ENCODE data around the gene KRT28. TPM values are rescaled to one million over a fixed set of nuclear protein-coding genes. Genes with fewer than 3 reads are reported as not detected.

The KRT28 gene
- total and polyA plus RNA-seq, 4 donors: not detected

- WGBS (ENCODE audit: insufficient coverage): no CpG with 5 or more reads among the region's 6 CpGs
- H3K36me3 ChIP-seq (ENCODE audit: control insufficient read depth, insufficient read depth, low read length): no peaks in the 10 kb centered on the region
- H3K27ac ChIP-seq (ENCODE audit: low read depth, low read length): no peak overlapping the region
- H3K27me3 ChIP-seq (ENCODE audit: control insufficient read depth, insufficient read depth, low read length): peaks cover 2% of the 10 kb centered on the region
- H3K4me3 ChIP-seq (ENCODE audit: low read depth, low read length): no peak overlapping the region
- H3K9me3 ChIP-seq (ENCODE audit: control insufficient read depth, insufficient read depth, low read length): no peaks in the 10 kb centered on the region
- no peaks in the 10 kb centered on the region for H3K4me1 ChIP-seq (ENCODE audit: control insufficient read depth, insufficient read depth, low read length)
- peak in 3 of 6 donors; percentile 5 to 68 (median 50) for DNase-seq (ENCODE audit: low read depth in 4 of 6, low spot score in 6 of 6)
Observed at GRCh38 chr17:40791787-40792436, 7.8 kb downstream of the KRT28 start.

GRCh38 chr17:40791111-40791510 lies 8.6 kb downstream of the KRT28 start:
- H3K36me3 ChIP-seq (ENCODE audit: control insufficient read depth, insufficient read depth, low read length): no peaks in the 10 kb centered on the region
- no peak overlapping the region for H3K4me3 ChIP-seq (ENCODE audit: low read depth, low read length)
- no peaks in the 10 kb centered on the region for H3K27me3 ChIP-seq (ENCODE audit: control insufficient read depth, insufficient read depth, low read length)
- H3K27ac ChIP-seq (ENCODE audit: low read depth, low read length): no peak overlapping the region
- 86% methylated on average over 1 of the region's 1 CpG for WGBS (ENCODE audit: insufficient coverage)
- no peaks in the 10 kb centered on the region for H3K4me1 ChIP-seq (ENCODE audit: control insufficient read depth, insufficient read depth, low read length)
- peak in 1 of 6 donors; percentile 21 for DNase-seq (ENCODE audit: low read depth in 4 of 6, low spot score in 6 of 6)
- H3K9me3 ChIP-seq (ENCODE audit: control insufficient read depth, insufficient read depth, low read length): no peaks in the 10 kb centered on the region

DNA sequence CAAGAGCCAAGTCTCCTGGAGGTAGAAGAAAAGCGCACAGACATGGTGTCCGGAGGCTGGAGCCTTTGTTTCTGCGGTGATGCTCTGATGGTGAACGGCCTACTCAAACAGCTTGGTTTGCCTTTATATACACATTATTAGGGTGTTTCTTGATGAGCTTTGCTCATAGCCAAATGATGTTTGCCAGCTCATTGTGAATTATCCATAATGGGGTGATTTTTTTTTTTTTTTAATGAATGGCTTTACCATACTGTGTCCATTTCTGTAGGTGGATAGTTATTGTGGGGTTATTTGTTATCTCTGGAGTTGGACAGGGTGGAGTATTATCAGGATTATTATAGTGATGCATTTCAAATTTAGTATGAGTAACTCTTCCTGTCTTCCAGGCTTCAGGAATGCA lies 17.3 kb downstream of the KRT28 start, which contains the start of gene KRT27:
KRT27 (minus strand) TSS at position 101 of the 400 bp plus-strand sequence; CDS start at position 44, 57 bp downstream.
- no peak within 1 kb of the TSS for H3K27ac ChIP-seq (ENCODE audit: low read depth, low read length)
- no peaks in the 10 kb centered on the region for H3K4me1 ChIP-seq (ENCODE audit: control insufficient read depth, insufficient read depth, low read length)
- no CpG with 5 or more reads among the region's 4 CpGs for WGBS (ENCODE audit: insufficient coverage)
- H3K4me3 ChIP-seq (ENCODE audit: low read depth, low read length): no peak within 1 kb of the TSS
- peaks cover 14% of the 10 kb centered on the region for H3K27me3 ChIP-seq (ENCODE audit: control insufficient read depth, insufficient read depth, low read length)
- DNase-seq (ENCODE audit: low read depth in 4 of 6, low spot score in 6 of 6): no peak
- H3K9me3 ChIP-seq (ENCODE audit: control insufficient read depth, insufficient read depth, low read length): no peaks in the 10 kb centered on the region
- no peaks in the 10 kb centered on the region for H3K36me3 ChIP-seq (ENCODE audit: control insufficient read depth, insufficient read depth, low read length)

DNA sequence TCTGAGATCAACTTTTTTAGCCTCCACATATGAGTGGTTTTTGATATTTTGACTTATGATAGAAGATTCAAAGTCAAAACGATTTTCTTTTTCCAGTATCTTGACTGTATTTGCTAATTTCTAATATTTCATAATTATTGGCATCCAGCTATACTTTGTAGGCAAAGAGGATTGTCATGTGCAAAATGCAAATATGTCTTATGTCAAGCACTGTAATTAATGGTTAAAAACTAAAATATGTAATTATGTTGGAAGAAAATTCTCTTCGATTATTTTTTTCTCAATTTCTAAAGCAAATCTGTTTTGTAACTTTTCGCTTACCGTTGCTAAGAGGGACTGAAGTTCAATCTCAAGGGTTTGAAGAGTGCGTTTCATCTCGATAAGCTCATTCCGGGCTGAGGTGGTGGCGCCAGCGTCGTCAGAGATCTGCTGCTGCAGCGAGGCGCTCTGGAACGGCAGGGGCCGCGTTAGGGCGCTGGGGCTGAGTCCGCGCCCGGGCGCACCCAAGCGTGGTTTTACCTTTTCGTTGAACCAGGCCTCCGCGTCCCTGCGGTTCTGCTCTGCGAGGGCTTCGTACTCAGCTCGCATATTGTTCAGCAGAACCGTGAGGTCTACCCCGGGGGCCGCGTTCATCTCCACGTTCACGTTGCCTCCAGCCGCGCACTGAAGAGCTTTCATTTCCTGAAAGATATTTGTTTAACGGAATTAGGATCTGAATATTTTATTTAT lies 20.4 kb downstream of the KRT28 start:
- 21% methylated on average over 35 of the region's 37 CpGs for WGBS (ENCODE audit: insufficient coverage)
- peak overlapping the region; percentile 19 for H3K4me3 ChIP-seq (ENCODE audit: low read depth, low read length)
- H3K27me3 ChIP-seq (ENCODE audit: control insufficient read depth, insufficient read depth, low read length): peaks cover 14% of the 10 kb centered on the region

DNA sequence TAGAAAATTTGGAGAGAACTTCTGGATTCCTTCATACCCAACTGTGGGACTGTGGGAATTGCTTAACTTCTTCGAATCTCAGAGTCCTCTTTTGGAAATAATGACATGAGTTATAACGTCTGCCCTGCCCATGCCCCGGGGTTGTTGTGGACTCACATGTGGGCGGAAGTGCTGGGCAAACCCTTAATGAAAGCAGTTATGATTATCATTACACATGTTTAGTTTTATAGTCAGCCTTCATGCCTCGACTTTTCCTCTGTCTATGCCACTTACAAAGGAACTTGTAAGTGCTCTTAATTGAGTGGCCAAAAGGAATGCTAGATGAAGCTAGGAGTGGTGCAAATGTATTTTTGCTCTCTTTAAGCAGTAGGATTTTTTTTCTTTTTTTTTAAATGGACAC lies 21.3 kb downstream of the KRT28 start:
- no peak for DNase-seq (ENCODE audit: low read depth in 4 of 6, low spot score in 6 of 6)
- no peaks in the 10 kb centered on the region for H3K9me3 ChIP-seq (ENCODE audit: control insufficient read depth, insufficient read depth, low read length)
- no peaks in the 10 kb centered on the region for H3K36me3 ChIP-seq (ENCODE audit: control insufficient read depth, insufficient read depth, low read length)
- WGBS (ENCODE audit: insufficient coverage): 72% methylated on average over 2 of the region's 5 CpGs
- H3K27ac ChIP-seq (ENCODE audit: low read depth, low read length): no peak overlapping the region
- H3K4me3 ChIP-seq (ENCODE audit: low read depth, low read length): no peak overlapping the region
- H3K4me1 ChIP-seq (ENCODE audit: control insufficient read depth, insufficient read depth, low read length): no peaks in the 10 kb centered on the region
- H3K27me3 ChIP-seq (ENCODE audit: control insufficient read depth, insufficient read depth, low read length): peaks cover 14% of the 10 kb centered on the region

More for the DNA sequence above, 20.4 kb downstream of the KRT28 start:
- Histone ChIP-seq H3K4me1 (ENCODE audit: control insufficient read depth, insufficient read depth, low read length) (no peaks in the 10 kb centered on the region), H3K9me3 (ENCODE audit: control insufficient read depth, insufficient read depth, low read length) (no peaks in the 10 kb centered on the region), H3K36me3 (ENCODE audit: control insufficient read depth, insufficient read depth, low read length) (no peaks in the 10 kb centered on the region), H3K27ac (ENCODE audit: low read depth, low read length) (no peak overlapping the region)
- DNase-seq (ENCODE audit: low read depth in 4 of 6, low spot score in 6 of 6): peak in 1 of 6 donors; percentile 9

GRCh38 chr17:40777971-40778370 lies 21.8 kb downstream of the KRT28 start:
- no peaks in the 10 kb centered on the region for H3K4me1 ChIP-seq (ENCODE audit: control insufficient read depth, insufficient read depth, low read length)

GRCh38 chr17:40777459-40777858 lies 22.3 kb downstream of the KRT28 start:
- DNase-seq (ENCODE audit: low read depth in 4 of 6, low spot score in 6 of 6): no peak
- no peak overlapping the region for H3K4me3 ChIP-seq (ENCODE audit: low read depth, low read length)
- H3K9me3 ChIP-seq (ENCODE audit: control insufficient read depth, insufficient read depth, low read length): no peaks in the 10 kb centered on the region
- peaks cover 14% of the 10 kb centered on the region for H3K27me3 ChIP-seq (ENCODE audit: control insufficient read depth, insufficient read depth, low read length)
- no peak overlapping the region for H3K27ac ChIP-seq (ENCODE audit: low read depth, low read length)
- 55% methylated on average over 6 of the region's 7 CpGs for WGBS (ENCODE audit: insufficient coverage)
- no peaks in the 10 kb centered on the region for H3K36me3 ChIP-seq (ENCODE audit: control insufficient read depth, insufficient read depth, low read length)
- no peaks in the 10 kb centered on the region for H3K4me1 ChIP-seq (ENCODE audit: control insufficient read depth, insufficient read depth, low read length)

More at GRCh38 chr17:40777971-40778370, 21.8 kb downstream of the KRT28 start:
- no CpG with 5 or more reads among the region's 3 CpGs for WGBS (ENCODE audit: insufficient coverage)
- H3K4me3 ChIP-seq (ENCODE audit: low read depth, low read length): no peak overlapping the region
- no peaks in the 10 kb centered on the region for H3K36me3 ChIP-seq (ENCODE audit: control insufficient read depth, insufficient read depth, low read length)
- DNase-seq (ENCODE audit: low read depth in 4 of 6, low spot score in 6 of 6): no peak
- no peak overlapping the region for H3K27ac ChIP-seq (ENCODE audit: low read depth, low read length)
- peaks cover 14% of the 10 kb centered on the region for H3K27me3 ChIP-seq (ENCODE audit: control insufficient read depth, insufficient read depth, low read length)
- H3K9me3 ChIP-seq (ENCODE audit: control insufficient read depth, insufficient read depth, low read length): no peaks in the 10 kb centered on the region

DNA sequence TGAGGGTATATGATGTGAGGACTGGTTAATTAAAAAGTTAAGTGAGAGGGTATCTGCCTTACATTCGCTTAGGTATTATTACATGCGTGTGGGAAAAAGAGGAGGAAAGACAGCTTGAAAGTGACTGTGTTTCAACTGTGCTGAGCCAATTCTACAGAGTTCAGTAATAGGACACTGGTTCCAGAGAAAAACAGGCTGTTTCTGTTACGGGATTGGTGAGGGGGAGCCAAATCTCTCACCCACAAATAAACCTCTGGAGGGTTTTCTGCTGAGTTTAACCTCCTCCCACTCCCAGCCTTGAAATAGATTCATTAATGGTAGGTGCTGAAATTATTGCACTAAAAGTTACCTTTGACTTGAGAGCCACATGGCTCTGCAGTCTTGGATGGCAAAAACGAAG lies 23.8 kb downstream of the KRT28 start:
- H3K36me3 ChIP-seq (ENCODE audit: control insufficient read depth, insufficient read depth, low read length): no peaks in the 10 kb centered on the region
- H3K4me3 ChIP-seq (ENCODE audit: low read depth, low read length): no peak overlapping the region
- H3K4me1 ChIP-seq (ENCODE audit: control insufficient read depth, insufficient read depth, low read length): no peaks in the 10 kb centered on the region
- H3K27ac ChIP-seq (ENCODE audit: low read depth, low read length): no peak overlapping the region
- peaks cover 14% of the 10 kb centered on the region for H3K27me3 ChIP-seq (ENCODE audit: control insufficient read depth, insufficient read depth, low read length)
- no peaks in the 10 kb centered on the region for H3K9me3 ChIP-seq (ENCODE audit: control insufficient read depth, insufficient read depth, low read length)
- no peak for DNase-seq (ENCODE audit: low read depth in 4 of 6, low spot score in 6 of 6)
- 100% methylated on average over 2 of the region's 4 CpGs for WGBS (ENCODE audit: insufficient coverage)

DNA sequence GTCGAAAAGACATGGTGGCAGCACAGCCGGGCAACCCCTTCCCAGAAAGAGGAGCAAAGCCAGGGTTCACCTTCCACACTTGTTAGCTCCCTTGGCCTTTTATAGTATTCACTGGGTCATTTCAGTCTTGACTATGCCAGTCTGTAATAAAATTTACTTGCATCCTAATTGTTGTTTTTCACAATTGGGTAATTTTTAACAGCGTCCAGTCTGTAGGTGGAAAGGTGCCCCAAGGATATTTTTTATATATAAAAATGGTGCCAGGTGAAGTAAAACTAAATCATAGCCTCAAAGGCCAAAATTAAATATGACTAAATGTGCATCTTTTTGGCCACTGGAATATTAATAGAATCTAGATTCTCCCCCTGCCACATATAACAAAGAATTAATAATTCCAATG lies 27.7 kb downstream of the KRT28 start, which contains the start of gene KRT26:
KRT26 (minus strand) TSS at position 101 of the 400 bp plus-strand sequence; CDS start at position 13, 88 bp downstream.
- Histone ChIP-seq H3K9me3 (ENCODE audit: control insufficient read depth, insufficient read depth, low read length) (no peaks in the 10 kb centered on the region), H3K4me1 (ENCODE audit: control insufficient read depth, insufficient read depth, low read length) (no peaks in the 10 kb centered on the region), H3K27ac (ENCODE audit: low read depth, low read length) (no peak within 1 kb of the TSS), H3K4me3 (ENCODE audit: low read depth, low read length) (no peak within 1 kb of the TSS), H3K27me3 (ENCODE audit: control insufficient read depth, insufficient read depth, low read length) (peaks cover 2% of the 10 kb centered on the region), H3K36me3 (ENCODE audit: control insufficient read depth, insufficient read depth, low read length) (no peaks in the 10 kb centered on the region)
- 90% methylated on average over 2 of the region's 3 CpGs for WGBS (ENCODE audit: insufficient coverage)
- no peak for DNase-seq (ENCODE audit: low read depth in 4 of 6, low spot score in 6 of 6)

Data from spinal cord (tissue), 10 donors.